ENCODE data around the gene STK32B. TPM values are rescaled to one million over a fixed set of nuclear protein-coding genes. Genes with fewer than 3 reads are reported as not detected.

Gene STK32B
- total RNA-seq, 4 donors from 2014 or later, result 2.4 to 3.9 (median 3.1) TPM

GRCh38 chr4:5376015-5376414, 324.7 kb downstream of the STK32B start:
- no peak for DNase-seq (ENCODE audit: low spot score)
- TF ChIP-seq, protein P1, sequence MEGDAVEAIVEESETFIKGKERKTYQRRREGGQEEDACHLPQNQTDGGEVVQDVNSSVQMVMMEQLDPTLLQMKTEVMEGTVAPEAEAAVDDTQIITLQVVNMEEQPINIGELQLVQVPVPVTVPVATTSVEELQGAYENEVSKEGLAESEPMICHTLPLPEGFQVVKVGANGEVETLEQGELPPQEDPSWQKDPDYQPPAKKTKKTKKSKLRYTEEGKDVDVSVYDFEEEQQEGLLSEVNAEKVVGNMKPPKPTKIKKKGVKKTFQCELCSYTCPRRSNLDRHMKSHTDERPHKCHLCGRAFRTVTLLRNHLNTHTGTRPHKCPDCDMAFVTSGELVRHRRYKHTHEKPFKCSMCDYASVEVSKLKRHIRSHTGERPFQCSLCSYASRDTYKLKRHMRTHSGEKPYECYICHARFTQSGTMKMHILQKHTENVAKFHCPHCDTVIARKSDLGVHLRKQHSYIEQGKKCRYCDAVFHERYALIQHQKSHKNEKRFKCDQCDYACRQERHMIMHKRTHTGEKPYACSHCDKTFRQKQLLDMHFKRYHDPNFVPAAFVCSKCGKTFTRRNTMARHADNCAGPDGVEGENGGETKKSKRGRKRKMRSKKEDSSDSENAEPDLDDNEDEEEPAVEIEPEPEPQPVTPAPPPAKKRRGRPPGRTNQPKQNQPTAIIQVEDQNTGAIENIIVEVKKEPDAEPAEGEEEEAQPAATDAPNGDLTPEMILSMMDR (IDR thresholded peaks at IDR 0.05), result no peak
- no peak for ATAC-seq (ENCODE audit: low FRiP score)

DNA sequence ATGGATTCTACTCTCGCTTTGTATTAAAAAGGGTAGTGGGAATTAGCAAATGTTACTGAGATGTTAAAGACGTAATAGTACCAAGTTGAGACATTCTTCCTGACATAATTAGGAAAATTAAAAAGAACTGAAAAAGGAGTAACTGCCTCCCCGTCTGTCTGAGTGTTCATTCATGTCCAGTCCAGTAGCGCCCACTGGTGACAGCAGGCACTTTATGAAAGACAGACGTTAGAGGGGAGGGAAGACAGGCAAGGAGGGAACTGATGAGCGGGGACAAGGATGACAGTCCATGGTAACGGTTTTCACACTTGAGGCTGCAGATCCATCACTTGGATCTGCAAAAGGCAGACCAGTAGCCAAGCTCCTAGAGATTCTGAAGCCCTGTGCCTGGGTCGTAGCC, 326.7 kb downstream of the STK32B start:
- TF ChIP-seq, protein P1 (IDR thresholded peaks at IDR 0.05), result no peak
- no peak for ATAC-seq (ENCODE audit: low FRiP score)
- DNase-seq (ENCODE audit: low spot score), result no peak

DNA sequence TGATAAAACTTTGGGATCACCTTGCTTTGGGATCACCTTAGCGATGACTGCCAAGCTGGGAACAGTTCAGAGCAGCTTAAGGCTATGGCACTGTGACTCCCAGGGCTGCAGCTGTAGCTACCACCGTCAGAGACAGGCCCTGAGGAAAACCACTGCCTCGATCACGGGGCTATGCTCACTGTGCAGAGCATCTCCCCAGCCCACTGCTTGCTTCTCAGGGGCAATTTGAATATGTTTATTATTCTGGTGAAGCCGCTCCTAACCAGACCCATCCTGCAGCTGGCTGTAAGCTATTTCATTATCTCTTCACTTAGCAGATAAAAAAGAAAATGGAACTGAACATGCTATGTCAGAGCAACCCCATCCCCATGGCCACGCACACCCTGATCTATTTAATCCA, 328.6 kb downstream of the STK32B start:
- no peak for ATAC-seq (ENCODE audit: low FRiP score)
- TF ChIP-seq, protein P1 (IDR thresholded peaks at IDR 0.05), result no peak
- DNase-seq (ENCODE audit: low spot score), result no peak

DNA sequence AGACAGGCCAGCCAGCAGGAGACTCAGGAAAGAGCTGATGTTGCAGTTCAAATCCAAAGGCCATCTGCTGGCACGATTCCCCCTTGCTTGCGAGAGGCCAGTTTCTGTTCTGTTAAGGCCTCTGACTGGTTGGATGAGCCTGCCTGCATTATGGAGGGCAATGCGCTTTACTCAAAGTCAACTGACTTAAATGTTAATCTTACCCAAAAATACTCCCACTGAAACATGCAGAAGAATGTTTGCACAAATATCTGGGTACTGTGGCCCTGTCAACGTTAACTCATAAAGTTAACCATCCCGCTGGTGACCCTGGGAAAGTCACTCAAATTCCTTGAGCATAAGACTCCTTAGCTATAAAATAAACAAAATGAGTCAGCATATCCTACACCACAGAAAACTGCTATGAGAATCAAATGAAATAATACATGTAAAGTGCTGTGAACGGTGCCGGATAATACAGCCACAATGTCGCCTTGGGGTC, 330.7 kb downstream of the STK32B start:
- ATAC-seq (ENCODE audit: low FRiP score) (no peak), DNase-seq (ENCODE audit: low spot score) (no peak)
- TF ChIP-seq, protein P1 (IDR thresholded peaks at IDR 0.05), result no peak

DNA sequence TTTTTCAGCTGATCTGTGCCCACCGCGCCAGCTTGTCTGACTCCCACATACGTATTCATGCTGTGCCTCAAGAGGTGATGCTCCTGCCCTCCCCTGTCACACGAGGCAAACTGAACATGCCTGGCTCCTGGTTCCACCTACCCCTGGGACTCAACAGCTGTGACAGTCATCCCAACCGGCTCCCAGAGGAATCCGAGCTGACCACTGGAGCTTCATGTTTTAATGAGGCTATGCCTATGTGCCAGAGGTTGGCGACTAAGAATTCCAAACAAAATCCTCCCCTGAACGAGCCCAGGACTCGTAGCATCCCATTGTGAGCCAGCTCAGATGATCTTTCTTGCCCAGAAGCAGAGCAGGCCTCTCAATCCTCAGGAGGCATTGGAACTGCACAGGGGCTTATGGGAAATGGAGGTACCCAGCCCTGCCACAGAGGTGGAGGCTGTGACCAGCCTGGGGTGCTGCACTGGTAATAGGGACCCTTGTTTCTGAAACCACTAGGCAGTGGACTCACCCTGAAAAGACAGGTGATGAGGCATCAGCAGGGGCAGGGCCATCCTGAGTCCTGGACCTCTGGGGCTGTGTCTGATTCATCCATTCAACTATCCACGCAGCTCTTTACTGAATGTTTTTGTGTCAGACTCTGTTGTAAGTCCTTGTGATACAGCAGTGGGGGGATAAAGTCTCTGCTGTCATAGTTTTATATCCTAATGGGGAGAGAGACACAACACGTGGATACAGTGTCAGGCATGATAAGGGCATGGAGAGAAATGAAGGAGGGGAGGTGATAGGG, 332.1 kb downstream of the STK32B start:
- TF ChIP-seq, protein P1 (IDR thresholded peaks at IDR 0.05), result no peak
- DNase-seq (ENCODE audit: low spot score) (no peak), ATAC-seq (ENCODE audit: low FRiP score) (no peak)

GRCh38 chr4:5385741-5386311, 334.5 kb downstream of the STK32B start:
- DNase-seq (ENCODE audit: low spot score) (no peak), ATAC-seq (ENCODE audit: low FRiP score) (peak; percentile 36)
- TF ChIP-seq, protein P1 (IDR thresholded peaks at IDR 0.05), result no peak

DNA sequence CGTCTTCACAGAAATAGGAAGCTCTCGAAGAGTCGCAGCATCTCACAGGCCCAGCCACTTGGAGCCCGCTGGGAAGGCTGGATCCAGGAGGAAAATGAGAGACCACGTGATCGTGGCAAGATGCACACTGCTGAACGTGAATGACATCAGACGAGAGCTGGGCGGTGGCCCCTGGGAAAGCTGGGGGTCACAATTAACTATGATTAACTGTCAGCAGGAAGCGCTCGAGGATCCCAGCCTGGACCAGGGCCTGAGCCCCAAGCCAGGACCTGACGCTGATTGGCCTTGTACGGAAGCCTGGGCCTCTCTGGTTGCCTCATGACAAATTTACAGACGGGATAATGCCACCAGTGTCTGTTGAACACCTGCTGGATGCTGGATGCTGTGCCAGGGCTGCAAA, 335.6 kb downstream of the STK32B start:
- DNase-seq (ENCODE audit: low spot score) (no peak), ATAC-seq (ENCODE audit: low FRiP score) (no peak)
- TF ChIP-seq, protein P1 (IDR thresholded peaks at IDR 0.05), result no peak

Data from omental fat pad (tissue), 4 donors.